ENCODE measurements around the gene SLC40A1.
"Not testable (repeated sequence)": the region's sequence is repeated elsewhere in the genome, so short reads cannot be mapped to it uniquely, and the experiment has no call there.

The SLC40A1 gene

GRCh38 chr2:189580658-189581353, at the start of gene SLC40A1:
TSS of gene SLC40A1 (minus strand) at chr2:189580786. CDS start at chr2:189580460, 326 bp downstream.
- DNase-seq = peak; percentile 81

- DNase-seq = no peak
Observed at GRCh38 chr2:189629531-189630453, 49.2 kb upstream of the SLC40A1 start.

- no peak for DNase-seq
Observed at GRCh38 chr2:189628817-189629530, 48.4 kb upstream of the SLC40A1 start.

- DNase-seq = no peak
Observed at GRCh38 chr2:189627789-189628188, 47.2 kb upstream of the SLC40A1 start.

- no peak for DNase-seq
Observed at GRCh38 chr2:189625636-189626035, 45.0 kb upstream of the SLC40A1 start.

- no peak for DNase-seq
Observed at GRCh38 chr2:189624648-189625355, 44.2 kb upstream of the SLC40A1 start.

- DNase-seq = no peak
Observed at GRCh38 chr2:189623049-189623448, 42.5 kb upstream of the SLC40A1 start.

GRCh38 chr2:189621781-189622180, 41.2 kb upstream of the SLC40A1 start:
- DNase-seq = no peak

GRCh38 chr2:189618197-189618596, 37.6 kb upstream of the SLC40A1 start:
- DNase-seq = no peak

- DNase-seq = no peak
Observed at GRCh38 chr2:189614585-189614984, 34.0 kb upstream of the SLC40A1 start.

GRCh38 chr2:189613650-189614420, 33.2 kb upstream of the SLC40A1 start:
- DNase-seq = no peak

- DNase-seq = no peak
Observed at GRCh38 chr2:189613077-189613636, 32.6 kb upstream of the SLC40A1 start.

- no peak for DNase-seq
Observed at GRCh38 chr2:189610700-189611099, 30.1 kb upstream of the SLC40A1 start.

GRCh38 chr2:189609853-189610252, 29.3 kb upstream of the SLC40A1 start:
- no peak for DNase-seq

GRCh38 chr2:189609423-189609816, 28.8 kb upstream of the SLC40A1 start:
- no peak for DNase-seq

GRCh38 chr2:189608795-189609422, 28.3 kb upstream of the SLC40A1 start:
- DNase-seq = no peak

GRCh38 chr2:189608170-189608569, 27.6 kb upstream of the SLC40A1 start:
- no peak for DNase-seq

- no peak for DNase-seq
Observed at GRCh38 chr2:189602233-189602632, 21.6 kb upstream of the SLC40A1 start.

GRCh38 chr2:189601652-189602051, 21.1 kb upstream of the SLC40A1 start:
- DNase-seq = not testable (repeated sequence)

GRCh38 chr2:189601043-189601442, 20.5 kb upstream of the SLC40A1 start:
- DNase-seq = no peak

- DNase-seq = no peak
Observed at GRCh38 chr2:189599245-189599644, 18.7 kb upstream of the SLC40A1 start.

All from activated CD8-positive, alpha-beta memory T cell treated with anti-CD3 and anti-CD28 coated beads for 24 hours (primary cell).